ENCODE results near the gene PLEKHH2. TPM values are rescaled to one million over a fixed set of nuclear protein-coding genes. Genes with fewer than 3 reads are reported as not detected.

Gene PLEKHH2
- total RNA-seq, 1 experiment from 2014 or later, result 3.1 TPM

DNA sequence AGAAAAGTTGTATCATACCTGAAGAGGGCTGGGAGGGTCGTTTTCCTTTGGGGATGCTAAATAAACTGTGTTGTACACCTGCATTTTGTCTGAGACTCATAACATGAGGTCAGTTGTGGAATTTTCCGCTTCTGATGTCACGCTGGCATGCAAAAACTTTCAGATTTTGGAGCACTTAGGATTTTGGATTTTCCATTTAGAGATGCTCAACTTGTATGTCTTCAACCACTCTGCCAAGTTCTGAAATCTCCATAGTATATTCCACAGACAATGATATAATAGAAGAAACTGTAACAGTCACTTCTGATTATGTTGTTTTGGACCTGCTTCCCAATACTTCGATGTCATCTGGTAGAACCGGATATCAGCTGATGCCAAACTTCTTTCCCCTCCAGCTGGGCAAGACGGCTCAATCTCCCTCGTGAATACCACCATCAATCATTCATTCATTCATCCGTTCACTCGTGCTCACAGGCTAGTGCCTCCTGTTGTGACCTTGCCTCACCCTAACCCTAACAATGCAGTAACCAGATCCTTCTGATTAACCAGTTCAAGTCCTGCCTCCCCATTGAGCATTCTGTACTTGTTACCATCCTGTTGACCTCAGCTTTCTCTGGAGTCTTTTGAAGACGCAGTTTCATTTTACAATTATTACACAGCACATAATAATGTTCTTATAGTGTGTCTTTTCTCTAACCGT lies 5.3 kb upstream of the PLEKHH2 start:
- Histone ChIP-seq H3K4me1 (ENCODE audit: insufficient read depth, low read length) (no peaks in the 10 kb centered on the region), H2AFZ (ENCODE audit: low read length) (no peak overlapping the region), H3K9me3 (ENCODE audit: control insufficient read depth, low read depth, low read length) (no peaks in the 10 kb centered on the region), H2BK5ac (ENCODE audit: insufficient read length, low read length) (no peak overlapping the region), H3T11ph (ENCODE audit: low read length) (no peak overlapping the region), H3K27ac (ENCODE audit: insufficient read length, low read depth, low read length) (no peak overlapping the region), H3K23ac (ENCODE audit: insufficient read length, low read depth, low read length) (no peak overlapping the region), H4K91ac (ENCODE audit: insufficient read length, low read depth, low read length) (no peak overlapping the region), H3K79me2 (ENCODE audit: insufficient read depth, low read length) (no peaks in the 10 kb centered on the region), H3K27me3 (ENCODE audit: insufficient read depth, low read length) (no peaks in the 10 kb centered on the region), H3K23me2 (ENCODE audit: insufficient read length, low read depth, low read length, poor library complexity, severe bottlenecking) (peaks cover 3% of the 10 kb centered on the region), H2BK120ac (ENCODE audit: low read depth, low read length, poor library complexity, severe bottlenecking) (no peak overlapping the region), H2BK20ac (ENCODE audit: low read depth, low read length, poor library complexity, severe bottlenecking) (no peak overlapping the region), H3K4ac (ENCODE audit: low read depth, low read length) (no peak overlapping the region), H3K14ac (ENCODE audit: insufficient read depth, low read length) (no peak overlapping the region), H3K4me2 (ENCODE audit: insufficient read depth, insufficient read length, low read length) (no peak overlapping the region), H3K79me1 (ENCODE audit: insufficient read depth, low read depth, low read length, poor library complexity, severe bottlenecking) (no peaks in the 10 kb centered on the region), H3K56ac (ENCODE audit: insufficient read length, low read depth, low read length) (no peak overlapping the region), H4K20me1 (ENCODE audit: control insufficient read depth, insufficient read depth, insufficient read length) (no peaks in the 10 kb centered on the region), H3K18ac (ENCODE audit: insufficient read length, low read depth, low read length) (no peak overlapping the region), H4K5ac (ENCODE audit: insufficient read length, low read depth, low read length) (no peak overlapping the region), H2AK5ac (ENCODE audit: insufficient read length, low read length) (no peak overlapping the region), H3K9ac (ENCODE audit: extremely low read depth, insufficient read length, low read length) (no peak overlapping the region), H2BK12ac (ENCODE audit: insufficient read length, low read depth, low read length) (no peak overlapping the region), H2BK15ac (ENCODE audit: low read depth, low read length) (no peak overlapping the region), H4K8ac (replicated peaks; ENCODE audit: insufficient read length, low read depth, low read length) (no peak overlapping the region)
- WGBS (ENCODE audit: extremely low coverage, insufficient read length, low lambda C conversion rate), result no CpG with 5 or more reads among the region's 11 CpGs
- DNase-seq, result no peak
- H3K4me3 Mint-ChIP-seq, result no peak overlapping the region
- H3K9me3 Mint-ChIP-seq, result no peaks in the 10 kb centered on the region; a peak in 1 of 5 replicates
- H3K36me3 Mint-ChIP-seq (ENCODE audit: insufficient read depth in 1 of 3, low read depth in 3 of 3), result no peaks in the 10 kb centered on the region
- H3K27me3 Mint-ChIP-seq (ENCODE audit: low read depth), result peaks cover 19% of the 10 kb centered on the region
- no peak for TF ChIP-seq CTCF (conservative IDR thresholded peaks at IDR 0.05)
- H3K27ac Mint-ChIP-seq, result no peak overlapping the region; a peak in 1 of 7 replicates
- peaks cover 10 to 14% of the 10 kb centered on the region in 2 experiments for H3K4me1 Mint-ChIP-seq

All from H9 (cell line).